GM18873 (cell line): Measurements from ENCODE around the gene SAMD8.
"Not testable (repeated sequence)": the region's sequence is repeated elsewhere in the genome, so short reads cannot be mapped to it uniquely, and the experiment has no call there.

Experiments used
- ATAC-seq: cut with Tn5 transposase; IDR thresholded peaks from one replicate; pipeline ENCODE4 v1.9.1; 2021; ENCODE audit warnings: mild to moderate bottlenecking, moderate library complexity, moderate number of reproducible peaks; ENCODE audit not compliant: unreplicated experiment, low FRiP score

The SAMD8 gene

GRCh38 chr10:75209086-75209920 is 97.8 kb downstream of the SAMD8 start:
- peak; percentile 2 for ATAC-seq

GRCh38 chr10:75209921-75210281 is 98.4 kb downstream of the SAMD8 start:
- peak; percentile 32 for ATAC-seq

GRCh38 chr10:75210282-75211006 is 99.0 kb downstream of the SAMD8 start, which contains the start of gene VDAC2:
VDAC2 (plus strand) TSS chr10:75210796; CDS start chr10:75211159, 363 bp downstream.
- ATAC-seq = peak; percentile 76

DNA sequence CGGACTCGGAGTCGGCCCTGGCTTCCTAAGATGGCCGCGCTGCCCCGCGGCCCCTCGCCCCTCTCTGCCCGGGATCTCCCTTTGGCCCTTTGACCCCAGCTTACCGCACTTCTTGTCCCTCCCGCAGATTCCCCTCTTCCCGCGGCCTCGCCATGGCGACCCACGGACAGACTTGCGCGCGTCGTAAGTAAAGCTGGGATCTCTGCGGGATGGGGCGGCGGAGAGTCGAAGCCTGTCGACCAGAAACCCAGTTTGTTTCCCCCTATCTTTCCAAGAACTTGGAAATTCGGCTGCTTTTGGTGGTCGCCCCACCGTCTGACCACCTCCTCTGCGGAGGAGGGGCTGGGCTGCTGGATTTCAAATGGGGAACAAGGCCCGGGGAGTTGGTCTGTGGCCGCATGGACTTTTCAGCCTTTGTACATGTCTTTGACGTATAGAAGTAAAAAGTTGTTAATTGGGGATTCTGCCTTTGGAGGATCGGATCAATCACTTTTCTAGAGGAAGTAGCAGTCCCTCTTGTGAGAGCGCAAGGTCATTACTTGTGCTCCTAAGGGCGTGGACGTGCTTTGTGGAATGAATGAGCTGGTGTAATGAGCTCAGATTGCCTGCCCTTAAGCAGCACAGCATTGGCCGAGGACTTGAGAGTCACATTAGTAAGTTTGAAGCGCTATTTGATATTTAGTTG is 99.7 kb downstream of the SAMD8 start:
- peak; percentile 7 for ATAC-seq

GRCh38 chr10:75212343-75212742 is 100.9 kb downstream of the SAMD8 start:
- ATAC-seq = no peak

DNA sequence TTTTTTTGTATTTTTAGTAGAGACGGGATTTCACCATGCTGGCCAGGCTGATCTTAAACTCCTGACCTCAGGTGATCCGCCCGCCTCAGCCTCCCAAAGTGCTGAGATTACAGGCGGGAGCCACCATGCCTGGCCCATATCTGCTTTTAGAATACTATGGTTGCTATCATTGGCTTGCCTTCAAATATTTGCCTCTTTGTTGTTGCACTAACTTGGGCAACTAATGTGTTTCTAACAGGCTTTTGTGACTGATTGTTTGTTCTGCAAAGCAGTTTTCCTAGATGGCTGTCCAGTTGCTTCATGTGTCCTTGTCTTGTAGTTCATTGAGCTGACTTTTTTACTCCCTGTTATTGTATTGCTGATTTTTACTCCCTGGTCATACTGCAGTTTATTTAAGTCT is 108.8 kb downstream of the SAMD8 start:
- no peak for ATAC-seq

- not testable (repeated sequence) for ATAC-seq
Observed at GRCh38 chr10:75221492-75221891, 110.0 kb downstream of the SAMD8 start.

DNA sequence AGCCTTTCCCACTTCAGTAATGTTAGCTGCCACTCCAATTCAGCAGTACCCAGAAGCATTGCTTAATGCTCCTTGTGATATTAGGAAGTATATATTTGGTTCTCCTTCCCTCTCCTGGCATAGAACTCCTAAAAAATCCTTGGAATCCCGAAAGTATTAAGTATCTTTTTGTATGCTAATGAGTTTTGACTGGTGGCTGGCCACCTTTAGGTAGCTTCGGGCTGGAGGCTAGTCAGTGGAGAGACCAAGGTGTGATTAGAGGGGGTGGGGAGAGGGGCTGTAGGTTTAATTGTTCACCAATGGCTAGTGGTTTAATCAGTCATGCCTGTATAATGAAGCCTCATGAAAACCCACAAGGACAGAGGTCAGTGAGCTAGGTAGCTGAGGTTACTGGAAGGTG is 112.1 kb downstream of the SAMD8 start:
- ATAC-seq = no peak

DNA sequence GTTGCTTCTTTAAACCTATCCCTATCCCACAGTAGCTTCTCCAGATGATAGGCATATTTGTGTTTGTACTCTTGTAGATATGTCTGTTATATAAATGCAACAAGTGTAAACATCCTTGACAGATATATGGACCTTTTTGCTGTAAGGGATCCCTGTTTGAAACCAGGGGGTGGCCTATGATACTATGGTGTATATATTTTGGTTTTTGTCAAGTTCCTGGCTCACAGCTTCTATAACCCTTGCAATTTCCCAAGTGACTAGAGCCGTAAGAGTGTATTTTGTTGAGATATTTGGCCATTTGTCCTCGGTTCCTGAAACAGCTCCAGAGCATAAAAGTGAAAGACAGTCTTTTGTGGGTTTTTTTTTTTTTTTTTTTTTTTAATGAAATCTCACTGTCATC is 114.6 kb downstream of the SAMD8 start:
- no peak for ATAC-seq

DNA sequence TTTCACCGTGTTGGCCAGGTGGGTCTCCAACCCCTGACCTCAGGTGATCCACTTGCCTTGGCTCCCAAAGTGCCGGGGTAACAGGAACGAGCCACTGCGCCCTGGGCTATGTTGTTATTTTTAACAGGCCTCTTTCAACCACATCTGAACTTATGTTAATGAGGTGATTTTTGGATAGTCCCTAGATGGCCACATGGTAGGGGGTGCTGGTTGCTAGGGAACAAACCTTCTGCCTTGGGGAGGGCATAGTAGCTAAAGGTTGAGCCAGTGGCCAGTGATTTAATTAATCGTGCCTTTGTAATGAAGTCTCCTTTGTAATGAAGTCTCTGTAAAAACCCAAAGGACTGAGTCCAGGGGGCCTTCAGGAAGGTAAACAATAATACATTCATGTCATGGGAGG is 115.2 kb downstream of the SAMD8 start:
- no peak for ATAC-seq

DNA sequence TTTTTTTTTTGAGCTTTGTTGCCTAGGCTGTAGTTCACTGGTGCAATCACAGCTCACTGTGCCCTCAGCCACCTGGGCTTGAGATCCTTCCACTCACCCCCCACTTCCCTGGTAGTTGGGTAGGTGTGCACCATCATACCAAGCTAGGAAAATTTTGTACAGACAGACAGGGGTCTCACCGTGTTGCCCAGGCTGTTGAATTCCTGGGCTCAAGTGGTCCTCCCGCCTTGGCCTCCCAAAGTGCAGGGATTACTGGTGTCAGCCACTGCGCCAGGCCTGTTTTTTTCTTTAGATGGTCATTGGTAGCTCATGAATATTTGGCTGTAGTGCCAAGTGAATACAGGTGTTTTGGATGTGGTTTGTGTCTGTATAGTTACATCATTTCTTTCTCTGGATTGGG is 116.8 kb downstream of the SAMD8 start:
- no peak for ATAC-seq

GRCh38 chr10:75228834-75229233 is 117.4 kb downstream of the SAMD8 start:
- ATAC-seq = no peak

DNA sequence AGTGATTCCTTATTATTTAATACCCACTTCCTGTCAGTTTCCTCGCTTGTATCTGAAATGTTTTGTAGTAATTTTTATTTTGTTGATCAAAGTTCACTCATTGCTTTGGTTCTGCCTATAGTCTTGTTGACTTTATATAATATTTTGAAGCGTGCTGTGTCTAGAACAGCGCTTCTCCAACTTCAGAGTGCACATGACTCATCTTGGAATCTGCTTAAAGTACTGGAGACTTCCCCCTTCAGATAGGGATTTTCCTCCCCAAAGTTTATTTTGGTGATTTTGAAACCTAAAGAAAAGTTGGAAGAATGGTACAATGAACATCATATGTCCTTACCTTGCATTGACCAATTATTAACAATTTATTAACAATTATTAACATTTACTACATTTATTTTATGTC is 118.5 kb downstream of the SAMD8 start:
- ATAC-seq = no peak

GRCh38 chr10:75230600-75231038 is 119.2 kb downstream of the SAMD8 start:
- ATAC-seq = no peak
